HL-60/S4 treated with phorbol 12-myristate 13-acetate at 8.2 ng/mL for 4 days and 3 days (cell line): ENCODE results near the gene NUP93.
"Not testable (repeated sequence)": the region's sequence is repeated elsewhere in the genome, so short reads cannot be mapped to it uniquely, and the experiment has no call there.

Source experiments
- in situ Hi-C: fragments of 300-500 bp; cut with MboI; formaldehyde crosslinking; loops from 2 replicates; pipeline ENCODE4 v1.15.0; 2022; ENCODE audit warnings: low sequenced_read_pairs

The NUP93 gene

GRCh38 chr16:56810954-56811353 lies 81.0 kb downstream of the NUP93 start:
- in situ Hi-C loops = no loop called here

DNA sequence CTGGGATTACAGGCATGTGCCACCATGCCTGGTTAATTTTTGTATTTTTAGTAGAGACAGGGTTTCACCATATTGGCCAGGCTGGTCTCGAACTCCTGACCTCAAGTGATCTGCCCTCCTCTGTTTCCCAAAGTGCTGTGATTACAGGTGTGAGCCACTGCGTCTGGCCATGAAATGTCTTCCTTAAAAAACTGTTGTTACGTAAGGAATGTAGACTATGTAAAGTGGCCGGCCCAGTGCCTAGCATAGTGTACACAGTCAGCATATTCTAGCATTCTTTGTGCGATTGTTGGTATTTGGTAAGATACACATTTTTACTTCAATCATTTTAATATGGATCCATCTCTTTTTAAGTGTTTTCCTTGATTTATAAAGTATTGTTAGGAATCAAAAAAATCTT lies 81.7 kb downstream of the NUP93 start:
- in situ Hi-C loops = not testable (repeated sequence)

DNA sequence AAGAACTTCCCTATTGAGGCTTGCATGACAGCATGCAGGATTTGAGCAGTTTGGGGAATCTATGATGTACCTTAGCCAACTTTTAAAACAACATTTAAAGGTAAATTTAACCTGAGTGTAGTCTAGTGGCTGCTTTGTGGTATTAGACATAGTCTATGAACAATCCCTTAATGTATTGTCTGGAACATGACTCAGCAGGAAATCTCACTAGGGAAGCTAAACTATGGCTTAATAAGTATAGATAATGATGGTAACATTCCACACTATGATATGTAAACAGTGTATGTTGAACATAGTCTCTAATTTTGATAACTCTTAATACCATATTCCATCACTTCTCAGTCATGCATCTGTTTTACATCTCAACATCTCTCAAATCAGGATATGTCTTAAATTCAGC lies 83.0 kb downstream of the NUP93 start:
- in situ Hi-C loops = no loop called here

DNA sequence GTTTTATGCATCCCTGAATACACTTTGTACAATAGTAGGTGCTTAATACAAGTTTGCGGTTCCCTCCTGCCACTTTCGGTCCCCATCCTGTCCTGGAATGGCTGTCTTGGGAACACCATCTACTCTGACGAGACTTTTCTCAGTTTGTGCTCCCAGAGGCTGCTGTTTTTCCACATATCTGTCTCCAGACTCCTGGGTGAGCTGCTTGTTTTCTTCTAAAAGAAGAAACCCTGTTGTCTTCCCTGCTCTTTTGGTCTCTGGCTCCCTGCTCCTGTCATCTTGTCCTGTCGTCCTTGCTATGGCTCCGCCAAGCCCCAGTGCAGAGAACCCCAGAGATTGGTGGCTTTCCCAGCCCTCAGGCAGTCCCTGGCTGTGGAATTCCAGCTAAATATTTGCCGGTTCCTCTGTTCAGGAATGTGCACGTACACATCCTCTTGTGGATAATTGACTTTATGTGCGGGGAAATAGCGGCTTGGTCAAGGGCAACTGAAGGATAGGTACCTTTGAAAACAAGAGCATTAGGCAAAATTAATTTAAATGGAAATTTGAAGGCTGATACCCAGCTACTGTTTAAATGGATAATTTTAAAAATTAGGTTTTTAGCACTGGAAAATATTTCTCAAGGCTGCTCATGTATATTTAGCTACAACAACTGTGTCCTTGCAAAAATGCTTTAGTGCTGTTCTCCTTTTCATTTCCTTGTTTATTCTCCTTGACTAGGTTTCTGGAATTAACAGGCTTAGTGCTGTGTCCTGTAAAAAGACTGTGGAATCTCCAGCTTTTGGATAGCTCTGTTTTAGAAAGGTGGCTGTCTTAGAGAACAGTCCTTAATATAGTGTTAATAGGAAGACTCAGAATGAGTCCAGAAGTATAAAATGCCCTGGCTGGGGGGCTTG lies 84.9 kb downstream of the NUP93 start:
- in situ Hi-C loops = no loop called here

DNA sequence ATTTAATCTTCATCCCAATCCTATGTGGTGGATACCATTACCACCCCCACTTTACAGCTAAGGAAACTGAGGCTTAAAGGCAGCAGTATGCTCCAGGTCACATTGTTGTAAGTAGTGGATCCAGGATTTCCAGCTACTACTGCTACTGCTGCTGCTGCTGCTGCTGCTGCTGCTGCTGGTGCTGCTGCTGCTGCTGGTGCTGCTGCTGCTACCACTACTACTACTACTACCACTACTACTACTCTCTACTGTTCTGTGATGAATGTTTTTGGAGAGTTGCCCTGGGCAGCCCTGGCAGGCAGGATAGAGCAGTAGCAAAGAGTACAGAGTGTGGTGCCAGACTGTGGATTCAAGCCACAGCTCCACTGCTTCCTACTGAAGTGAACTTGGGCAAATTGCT lies 85.8 kb downstream of the NUP93 start:
- in situ Hi-C loops = no loop called here

DNA sequence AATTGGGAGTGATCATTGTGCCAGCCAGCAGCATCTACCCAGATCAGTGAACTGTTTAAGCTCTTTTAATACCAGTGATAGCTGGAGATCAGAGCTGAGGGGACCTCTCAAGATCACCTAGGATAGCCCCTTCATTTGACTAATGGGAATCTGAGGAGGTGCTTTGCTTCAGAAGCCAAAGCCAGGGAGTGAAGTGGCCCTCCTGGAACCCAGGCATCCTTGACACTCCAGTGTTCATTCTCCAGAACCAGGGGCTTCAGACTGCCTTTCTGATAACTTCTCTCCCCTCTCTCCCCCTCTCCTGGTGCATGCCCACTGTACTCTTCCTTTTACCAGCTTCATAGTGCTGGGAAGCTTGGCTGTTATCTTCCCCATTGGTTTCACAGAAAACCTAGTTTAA lies 87.1 kb downstream of the NUP93 start:
- in situ Hi-C loops = no loop called here

DNA sequence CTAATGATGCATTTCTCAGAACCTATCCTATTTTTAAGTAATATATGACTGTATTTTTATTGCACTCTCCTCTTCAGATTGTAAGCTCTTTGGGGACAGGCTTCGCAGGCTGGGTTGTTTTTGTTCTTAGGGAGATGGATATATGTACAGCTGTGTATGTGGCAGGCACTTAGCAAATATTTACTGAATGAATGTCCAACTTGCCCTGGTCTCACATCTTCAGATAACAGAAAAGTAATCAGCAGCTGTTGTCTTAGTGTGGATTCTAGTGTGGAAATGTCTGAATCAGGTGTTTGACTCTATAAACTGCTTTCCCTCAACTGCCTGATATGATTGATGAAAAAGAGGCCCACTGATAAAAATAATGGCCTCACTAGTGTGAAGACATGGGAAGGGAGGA lies 88.0 kb downstream of the NUP93 start:
- in situ Hi-C loops = no loop called here

DNA sequence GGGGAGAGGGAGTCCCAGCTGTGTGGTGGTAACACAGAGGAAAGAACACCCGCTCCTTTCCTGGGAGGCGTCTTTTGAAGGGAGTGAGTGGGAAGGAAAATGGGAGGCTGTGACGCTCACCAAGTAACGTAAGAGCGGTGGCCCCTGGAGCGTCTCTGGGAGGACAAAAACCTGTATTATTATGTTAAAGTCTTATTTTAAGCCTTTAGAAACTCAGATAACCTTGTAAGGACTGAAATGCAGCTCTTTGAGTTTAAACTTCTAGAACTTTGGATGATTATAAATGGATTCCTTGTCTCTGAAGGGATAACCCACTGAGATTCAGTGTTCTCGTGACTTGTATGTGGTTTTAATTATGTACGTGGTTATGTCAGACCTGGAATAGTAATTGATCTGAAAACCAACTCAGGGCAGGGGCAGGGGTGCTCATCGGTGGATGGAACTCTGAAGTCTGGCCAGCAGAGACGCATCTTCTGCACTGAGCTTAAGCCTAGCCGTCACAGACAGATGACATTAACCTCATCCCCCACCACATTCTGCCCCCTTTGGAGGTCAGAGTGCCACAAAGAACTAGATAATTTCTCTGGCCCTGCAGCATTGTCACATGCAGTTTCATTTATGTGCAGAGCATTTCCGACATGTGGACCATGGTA lies 93.3 kb downstream of the NUP93 start:
- in situ Hi-C loops = no loop called here

DNA sequence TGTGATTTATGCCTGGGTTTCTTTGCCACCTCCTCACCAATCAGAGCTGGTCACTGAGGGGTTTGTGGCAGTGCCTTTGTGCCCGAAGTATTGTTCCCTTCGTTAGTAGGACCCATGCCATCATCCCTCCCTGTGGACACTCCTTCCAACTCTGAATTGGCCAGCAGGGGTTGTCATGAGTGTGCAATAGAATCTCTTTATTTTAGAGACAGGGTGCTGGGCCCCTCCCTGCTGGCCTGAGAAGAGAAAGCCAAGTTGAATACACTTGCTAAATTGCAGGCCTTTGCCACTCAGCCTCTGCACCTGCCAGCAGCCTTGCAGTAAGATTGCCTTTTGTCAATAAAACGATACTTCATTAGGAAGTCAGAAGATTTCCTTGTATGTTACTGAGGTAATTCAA lies 94.4 kb downstream of the NUP93 start:
- in situ Hi-C loops = no loop called here

- in situ Hi-C loops = no loop called here
Measured at GRCh38 chr16:56824804-56825203, 94.9 kb downstream of the NUP93 start.

- in situ Hi-C loops = no loop called here
Measured at GRCh38 chr16:56825826-56826225, 95.9 kb downstream of the NUP93 start.

DNA sequence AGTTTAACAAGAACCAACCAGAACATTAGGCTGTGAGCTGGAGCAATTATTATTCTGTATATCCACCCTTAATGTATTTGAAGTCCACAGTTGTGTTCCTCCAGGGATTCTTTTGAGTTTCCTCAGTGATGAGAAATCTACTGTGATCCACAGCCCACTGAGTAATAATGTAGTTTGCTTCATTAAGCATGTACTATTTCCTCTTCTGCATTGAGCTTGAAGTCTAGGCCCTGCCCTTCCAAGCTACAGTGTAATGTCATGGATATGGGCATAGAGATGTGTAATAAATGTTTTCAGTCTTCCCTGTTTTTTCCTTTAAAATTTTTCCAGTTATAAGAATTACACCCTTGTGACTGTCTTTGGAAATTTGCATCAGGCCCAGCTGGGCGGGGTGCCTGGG lies 98.7 kb downstream of the NUP93 start:
- in situ Hi-C loops = no loop called here

GRCh38 chr16:56830669-56831068 lies 100.7 kb downstream of the NUP93 start:
- in situ Hi-C loops = no loop called here

DNA sequence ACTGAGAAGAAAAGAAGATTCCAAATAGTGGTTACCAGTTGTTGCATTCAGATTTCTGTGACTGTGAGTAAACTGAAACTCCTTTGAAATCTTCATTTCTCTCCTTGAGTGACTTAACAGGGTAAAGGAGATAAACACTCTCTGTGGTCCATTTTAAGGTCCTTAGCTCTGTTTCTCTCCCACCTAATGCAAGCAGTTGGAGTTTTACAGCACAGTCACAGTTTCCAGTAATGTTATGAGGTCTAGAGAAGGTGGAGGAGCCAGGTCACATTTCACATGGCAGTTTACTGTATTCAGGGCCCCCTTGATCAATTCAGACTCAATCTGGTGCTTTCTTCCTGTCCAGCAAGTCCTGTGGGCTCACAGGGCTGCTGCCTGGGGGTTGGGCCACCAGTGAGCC lies 102.8 kb downstream of the NUP93 start:
- in situ Hi-C loops = no loop called here

- in situ Hi-C loops = no loop called here
Measured at GRCh38 chr16:56833243-56833970, 103.5 kb downstream of the NUP93 start.

DNA sequence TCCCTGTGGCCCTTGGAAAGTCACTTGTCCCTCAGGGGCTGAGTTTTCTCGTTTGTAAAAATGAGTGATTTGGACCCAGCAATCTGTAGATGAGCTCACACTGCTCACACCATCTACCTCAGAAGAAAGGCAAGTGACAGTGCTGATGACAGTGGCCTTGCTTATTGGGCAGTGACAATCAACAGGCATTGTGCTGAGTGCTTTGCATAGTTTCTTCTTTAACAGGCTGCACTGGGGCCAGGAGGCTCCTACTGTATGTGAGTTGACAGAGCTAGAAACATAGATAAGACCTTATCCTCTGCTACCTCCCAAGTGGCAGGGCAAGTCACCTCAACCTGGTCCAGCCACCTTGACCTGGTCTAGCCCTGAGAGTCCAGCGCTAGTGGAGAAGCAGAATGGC lies 105.4 kb downstream of the NUP93 start:
- in situ Hi-C loops = no loop called here

GRCh38 chr16:56836410-56837230 lies 106.7 kb downstream of the NUP93 start:
- in situ Hi-C loops = no loop called here

DNA sequence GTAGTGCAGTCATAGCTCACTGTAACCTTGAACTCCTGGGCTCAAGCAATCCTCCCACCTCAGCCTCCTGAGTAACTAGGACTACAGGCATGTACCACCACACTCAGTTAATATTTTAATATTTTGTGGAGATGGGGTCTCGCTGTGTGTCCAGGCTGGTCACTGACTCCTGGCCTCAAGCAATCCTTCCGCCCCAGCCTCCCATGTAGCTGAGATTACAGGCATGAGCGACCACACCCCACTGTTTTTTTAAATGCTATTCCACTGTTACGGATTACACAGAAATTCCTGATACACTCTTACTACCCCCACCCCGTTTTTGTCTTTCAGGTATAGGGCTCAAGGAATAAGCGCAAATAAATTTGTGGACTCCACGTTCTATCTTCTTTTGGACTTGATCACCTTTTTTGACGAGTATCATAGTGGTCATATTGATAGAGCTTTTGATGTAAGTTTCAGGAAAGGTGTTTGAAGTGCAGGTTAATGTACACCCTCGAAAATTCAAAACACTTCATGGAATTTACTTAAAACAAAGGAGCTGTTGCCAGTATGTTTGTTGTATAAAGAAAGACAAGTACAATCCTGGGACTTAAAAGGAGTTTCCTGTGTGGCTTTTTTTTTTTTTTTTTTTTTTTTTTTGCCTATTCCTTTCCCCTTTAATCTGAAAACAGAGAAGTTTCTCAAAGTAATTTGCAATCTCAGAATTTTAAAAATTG lies 108.9 kb downstream of the NUP93 start:
- in situ Hi-C loops = no loop called here

- in situ Hi-C loops = no loop called here
Measured at GRCh38 chr16:56841233-56841632, 111.3 kb downstream of the NUP93 start.

- in situ Hi-C loops = no loop called here
Measured at GRCh38 chr16:56841659-56842058, 111.7 kb downstream of the NUP93 start.
